ENCODE data around the gene ATXN10. TPM values are rescaled to one million over a fixed set of nuclear protein-coding genes. Genes with fewer than 3 reads are reported as not detected.

The ATXN10 gene
- total RNA-seq, 1 donor from 2014 or later = 99.7 TPM

- Mint-ChIP-seq H3K4me3 (no peak overlapping the region), H3K27me3 (peaks cover 15% of the 10 kb centered on the region), H3K9me3 (no peaks in the 10 kb centered on the region), H3K36me3 (ENCODE audit: low read depth) (no peaks in the 10 kb centered on the region), H3K4me1 (no peaks in the 10 kb centered on the region), H3K27ac (no peak overlapping the region)
- ATAC-seq (ENCODE audit: low read depth) = no peak
- ChIA-PET POLR2A (no interaction called here), CTCF (no interaction called here)
- TF ChIP-seq CTCF (IDR thresholded peaks at IDR 0.05) = no peak
- intact Hi-C loops (cut with micrococcal nuclease) = no loop called here
- no peak for DNase-seq
Observed at GRCh38 chr22:45890351-45890635, 218.7 kb downstream of the ATXN10 start.

GRCh38 chr22:45891021-45891421 lies 219.4 kb downstream of the ATXN10 start:
- ATAC-seq (ENCODE audit: low read depth) (no peak), DNase-seq (no peak)
- Mint-ChIP-seq H3K27ac (no peak overlapping the region), H3K36me3 (ENCODE audit: low read depth) (no peaks in the 10 kb centered on the region), H3K9me3 (no peaks in the 10 kb centered on the region), H3K4me1 (no peaks in the 10 kb centered on the region), H3K27me3 (peaks cover 15% of the 10 kb centered on the region), H3K4me3 (no peak overlapping the region)
- POLR2A ChIA-PET = no interaction called here
- intact Hi-C loops (cut with micrococcal nuclease) = no loop called here
- no peak for TF ChIP-seq CTCF (IDR thresholded peaks at IDR 0.05)
- CTCF ChIA-PET = no interaction called here

- intact Hi-C loops (cut with micrococcal nuclease) = no loop called here
- H3K4me1 Mint-ChIP-seq = no peaks in the 10 kb centered on the region
- no peaks in the 10 kb centered on the region for H3K9me3 Mint-ChIP-seq
- H3K4me3 Mint-ChIP-seq = no peak overlapping the region
- H3K36me3 Mint-ChIP-seq (ENCODE audit: low read depth) = no peaks in the 10 kb centered on the region
- ChIA-PET CTCF (no interaction called here), POLR2A (no interaction called here)
- H3K27me3 Mint-ChIP-seq = peaks cover 15% of the 10 kb centered on the region
- DNase-seq (no peak), ATAC-seq (ENCODE audit: low read depth) (no peak)
- H3K27ac Mint-ChIP-seq = no peak overlapping the region
- TF ChIP-seq CTCF (IDR thresholded peaks at IDR 0.05) = no peak
Observed at GRCh38 chr22:45891471-45891995, 219.9 kb downstream of the ATXN10 start.

GRCh38 chr22:45891996-45892621 lies 220.5 kb downstream of the ATXN10 start:
- CTCF ChIA-PET = no interaction called here
- intact Hi-C loops (cut with micrococcal nuclease) = no loop called here
- Mint-ChIP-seq H3K4me1 (no peaks in the 10 kb centered on the region), H3K27me3 (peaks cover 16% of the 10 kb centered on the region), H3K27ac (no peak overlapping the region), H3K4me3 (no peak overlapping the region), H3K36me3 (ENCODE audit: low read depth) (no peaks in the 10 kb centered on the region), H3K9me3 (no peaks in the 10 kb centered on the region)
- POLR2A ChIA-PET = no interaction called here
- no peak for TF ChIP-seq CTCF (IDR thresholded peaks at IDR 0.05)
- no peak for DNase-seq
- ATAC-seq (ENCODE audit: low read depth) = no peak

- TF ChIP-seq CTCF (IDR thresholded peaks at IDR 0.05) = no peak
Observed at GRCh38 chr22:45892681-45893461, 221.2 kb downstream of the ATXN10 start.

More at GRCh38 chr22:45892681-45893461, 221.2 kb downstream of the ATXN10 start:
- peaks cover 20% of the 10 kb centered on the region for H3K27me3 Mint-ChIP-seq
- ChIA-PET POLR2A (no interaction called here), CTCF (no interaction called here)
- no peak overlapping the region for H3K4me3 Mint-ChIP-seq
- H3K36me3 Mint-ChIP-seq (ENCODE audit: low read depth) = no peaks in the 10 kb centered on the region
- no peaks in the 10 kb centered on the region for H3K9me3 Mint-ChIP-seq
- DNase-seq = no peak
- intact Hi-C loops (cut with micrococcal nuclease) = no loop called here
- H3K4me1 Mint-ChIP-seq = no peaks in the 10 kb centered on the region
- no peak overlapping the region for H3K27ac Mint-ChIP-seq
- no peak for ATAC-seq (ENCODE audit: low read depth)

Measured in activated B cell treated with CpG ODN at 0.5 μM for 24 hours (primary cell).